HEK293 (cell line): ENCODE results near the gene SDC3.

Source experiments
- CTCF ChIP-seq: fragments of 450-650 bp; formaldehyde crosslinking; IDR thresholded peaks from 2 replicates; pipeline ENCODE4 v1.5.1; 2016; ENCODE audit warnings: missing biosample characterization, missing genetic modification characterization
- EGR2 ChIP-seq: fragments of 450-650 bp; formaldehyde crosslinking; IDR thresholded peaks from 2 replicates; pipeline ENCODE4 v1.5.1; 2016; ENCODE audit warnings: low read depth, missing biosample characterization, missing genetic modification characterization
- KLF8 ChIP-seq: fragments of 450-650 bp; formaldehyde crosslinking; IDR thresholded peaks from 2 replicates; pipeline ENCODE4 v1.5.1; 2016; ENCODE audit warnings: missing biosample characterization, missing genetic modification characterization
- PRDM4 ChIP-seq: fragments of 450-650 bp; formaldehyde crosslinking; IDR thresholded peaks from 2 replicates; pipeline ENCODE4 v1.5.1; 2017; ENCODE audit warnings: missing biosample characterization, missing genetic modification characterization
- TCF7L2 ChIP-seq: IDR thresholded peaks from 2 replicates; pipeline ENCODE4 v1.6.1; 2011; ENCODE audit warnings: low read depth, mild to moderate bottlenecking, inconsistent platforms, low read length, moderate library complexity, borderline replicate concordance
- ZBTB7A ChIP-seq: fragments of 450-650 bp; formaldehyde crosslinking; IDR thresholded peaks from 2 replicates; pipeline ENCODE4 v1.5.1; 2016; ENCODE audit warnings: low read depth, missing biosample characterization, missing genetic modification characterization
- ZFHX2 ChIP-seq: fragments of 450-650 bp; formaldehyde crosslinking; conservative IDR thresholded peaks from 2 replicates; pipeline ENCODE4 v1.5.1; 2016; ENCODE audit warnings: missing biosample characterization, missing genetic modification characterization
- ZNF133 ChIP-seq: fragments of 450-650 bp; formaldehyde crosslinking; IDR thresholded peaks from 2 replicates; pipeline ENCODE4 v1.5.1; 2016; ENCODE audit warnings: missing biosample characterization, missing genetic modification characterization
- ZNF157 ChIP-seq: fragments of 450-650 bp; formaldehyde crosslinking; IDR thresholded peaks from 2 replicates; pipeline ENCODE4 v1.5.1; 2016; ENCODE audit warnings: missing biosample characterization, missing genetic modification characterization
- ZNF169 ChIP-seq: fragments of 450-650 bp; formaldehyde crosslinking; IDR thresholded peaks from 2 replicates; pipeline ENCODE4 v1.5.1; 2016; ENCODE audit warnings: missing biosample characterization, missing genetic modification characterization
- ZNF26 ChIP-seq: fragments of 450-650 bp; formaldehyde crosslinking; IDR thresholded peaks from 2 replicates; pipeline ENCODE4 v1.5.1; 2016; ENCODE audit warnings: missing biosample characterization, missing genetic modification characterization
- ZNF266 ChIP-seq: fragments of 450-650 bp; formaldehyde crosslinking; IDR thresholded peaks from 2 replicates; pipeline ENCODE4 v1.5.1; 2016; ENCODE audit warnings: missing biosample characterization, missing genetic modification characterization, low read depth
- ZNF398 ChIP-seq: fragments of 450-650 bp; formaldehyde crosslinking; IDR thresholded peaks from 2 replicates; pipeline ENCODE4 v1.5.1; 2017; ENCODE audit warnings: missing biosample characterization, missing genetic modification characterization
- ZNF521 ChIP-seq: fragments of 450-650 bp; formaldehyde crosslinking; IDR thresholded peaks from 2 replicates; pipeline ENCODE4 v1.5.1; 2017; ENCODE audit warnings: missing biosample characterization, mild to moderate bottlenecking, missing genetic modification characterization
- ZNF549 ChIP-seq: fragments of 450-650 bp; IDR thresholded peaks from 2 replicates; pipeline ENCODE4 v1.5.1; 2018; ENCODE audit warnings: missing biosample characterization, missing genetic modification characterization, mild to moderate bottlenecking, inconsistent platforms, moderate library complexity
- ZNF560 ChIP-seq: fragments of 450-650 bp; formaldehyde crosslinking; IDR thresholded peaks from 2 replicates; pipeline ENCODE4 v1.5.1; 2017; ENCODE audit warnings: missing biosample characterization, missing genetic modification characterization, borderline replicate concordance
- ZNF610 ChIP-seq: fragments of 450-650 bp; formaldehyde crosslinking; IDR thresholded peaks from 2 replicates; pipeline ENCODE4 v1.5.1; 2016; ENCODE audit warnings: missing biosample characterization, missing genetic modification characterization, borderline replicate concordance
- ZNF629 ChIP-seq: fragments of 450-650 bp; formaldehyde crosslinking; IDR thresholded peaks from 2 replicates; pipeline ENCODE4 v1.5.1; 2017; ENCODE audit warnings: missing biosample characterization, missing genetic modification characterization
- ZNF658 ChIP-seq: fragments of 450-650 bp; formaldehyde crosslinking; IDR thresholded peaks from 2 replicates; pipeline ENCODE4; 2016; ENCODE audit warnings: missing biosample characterization, missing genetic modification characterization
- ZNF664 ChIP-seq: fragments of 450-650 bp; formaldehyde crosslinking; IDR thresholded peaks from 2 replicates; pipeline ENCODE4 v1.5.1; 2016; ENCODE audit warnings: missing biosample characterization, missing genetic modification characterization
- ZNF677 ChIP-seq: fragments of 450-650 bp; IDR thresholded peaks from 2 replicates; pipeline ENCODE4 v1.5.0; 2018; ENCODE audit warnings: missing biosample characterization, mild to moderate bottlenecking, missing genetic modification characterization, moderate library complexity
- ZNF707 ChIP-seq: fragments of 450-650 bp; formaldehyde crosslinking; IDR thresholded peaks from 2 replicates; pipeline ENCODE4 v1.5.1; 2016; ENCODE audit warnings: missing biosample characterization, missing genetic modification characterization
- ZSCAN5A ChIP-seq: fragments of 450-650 bp; formaldehyde crosslinking; IDR thresholded peaks from 2 replicates; pipeline ENCODE4 v1.5.1; 2016; ENCODE audit warnings: missing biosample characterization, missing genetic modification characterization
- ZXDB ChIP-seq: fragments of 450-650 bp; formaldehyde crosslinking; IDR thresholded peaks from 2 replicates; pipeline ENCODE4 v1.5.1; 2016; ENCODE audit warnings: missing biosample characterization, missing genetic modification characterization

The SDC3 gene

GRCh38 chr1:30839827-30840359 is 68.7 kb downstream of the SDC3 start (continued):
- TF ChIP-seq ZNF398 (tag by site-specific recombination) (no peak), ZBTB7A (tag by site-specific recombination) (no peak), ZNF26 (tag by site-specific recombination) (no peak), ZNF521 (tag by site-specific recombination) (no peak), ZNF677 (tag by site-specific recombination) (no peak), ZNF133 (tag by site-specific recombination) (no peak), TCF7L2 (no peak), EGR2 (peak; percentile 100), ZNF610 (tag by site-specific recombination) (no peak), CTCF (tag by site-specific recombination) (no peak), ZNF266 (tag by site-specific recombination) (0 out of 2 replicates have a peak, but pooled peaks have one; percentile 16), ZXDB (tag by site-specific recombination) (no peak), ZNF549 (tag by site-specific recombination) (no peak), ZNF664 (tag by site-specific recombination) (no peak), KLF8 (no peak), ZNF157 (0 out of 2 replicates have a peak, but pooled peaks have one; percentile 21), ZNF658 (tag by site-specific recombination) (no peak), ZFHX2 (peak; percentile 99), PRDM4 (tag by site-specific recombination) (no peak), ZNF707 (tag by site-specific recombination) (no peak), ZNF560 (no peak), ZNF629 (no peak), ZNF169 (tag by site-specific recombination) (no peak), ZSCAN5A (tag by site-specific recombination) (no peak)
- TF ChIP-seq, all 188 proteins: peak for 7
